WTC11 (cell line): ENCODE results near the gene RTKN. TPM values are rescaled to one million over a fixed set of nuclear protein-coding genes. Genes with fewer than 3 reads are reported as not detected.

ENCODE experiments used
- ATAC-seq: fragments of 200-7000 bp; cut with Tn5 transposase; 2 replicates; pipeline ENCODE4 v1.10.0; 2021; ENCODE audit warnings: mild to moderate bottlenecking, moderate library complexity
- CTCF ChIA-PET: fragments of 300-600 bp; sonication (Branson Sonifier 250); formaldehyde crosslinking; loops from one replicate; lab custom pipeline; 2021; ENCODE audit warnings: antibody characterized with exemption; lab: Charles Lee
- POLR2A ChIA-PET: fragments of 350-600 bp; sonication (Branson Sonifier 250); formaldehyde crosslinking; loops from one replicate; lab custom pipeline; 2021; ENCODE audit warnings: antibody characterized with exemption; lab: Charles Lee
- DNase-seq: peaks from one replicate; pipeline ENCODE4 v3.0.0; 2021; ENCODE audit warnings: low spot score
- H3K27ac Mint-ChIP-seq: 2 replicates; pipeline ENCODE4 v1.8.0; 2021; ENCODE audit warnings: mixed read lengths
- H3K27me3 Mint-ChIP-seq: 2 replicates; pipeline ENCODE4 v1.8.0; 2021; ENCODE audit warnings: low read depth, mild to moderate bottlenecking, moderate library complexity, mixed read lengths
- H3K36me3 Mint-ChIP-seq: 2 replicates; pipeline ENCODE4 v1.8.0; 2021; ENCODE audit warnings: mixed read lengths
- H3K4me1 Mint-ChIP-seq: 2 replicates; pipeline ENCODE4 v1.8.0; 2022; ENCODE audit warnings: mixed read lengths
- H3K4me3 Mint-ChIP-seq: 2 replicates; pipeline ENCODE4 v1.8.0; 2021; ENCODE audit warnings: mild to moderate bottlenecking, moderate library complexity, mixed read lengths
- H3K9me3 Mint-ChIP-seq: 2 replicates; pipeline ENCODE4 v1.8.0; 2021; ENCODE audit warnings: mixed read lengths
- CBFB ChIP-seq: sonication (generic); formaldehyde crosslinking; IDR thresholded peaks from 2 replicates; pipeline ENCODE4 v1.8.1; 2022; ENCODE audit warnings: mild to moderate bottlenecking, low read depth, missing genetic modification reagents
- ELF4 ChIP-seq: sonication (generic); formaldehyde crosslinking; IDR thresholded peaks from 2 replicates; pipeline ENCODE4 v1.8.1; 2022; ENCODE audit warnings: low read depth, mild to moderate bottlenecking, moderate library complexity, missing genetic modification reagents
- FOXP1 ChIP-seq: sonication (generic); formaldehyde crosslinking; IDR thresholded peaks from 2 replicates; pipeline ENCODE4 v1.8.0; 2022; ENCODE audit warnings: missing genetic modification reagents, mild to moderate bottlenecking, moderate library complexity, borderline replicate concordance
- GABPB1 ChIP-seq: sonication (generic); formaldehyde crosslinking; IDR thresholded peaks from 2 replicates; pipeline ENCODE4 v1.8.1; 2023; ENCODE audit warnings: mild to moderate bottlenecking, missing genetic modification reagents
- JAZF1 ChIP-seq: fragments of 250-450 bp; sonication (Bioruptor Pico); IDR thresholded peaks from 2 replicates; pipeline ENCODE4 v1.9.0; 2021; ENCODE audit warnings: moderate library complexity, mild to moderate bottlenecking, inconsistent platforms
- JUN ChIP-seq: sonication (generic); formaldehyde crosslinking; IDR thresholded peaks from 2 replicates; pipeline ENCODE4 v1.8.0; 2023; ENCODE audit warnings: mild to moderate bottlenecking, missing genetic modification reagents
- MYBL2 ChIP-seq: sonication (generic); formaldehyde crosslinking; IDR thresholded peaks from 2 replicates; pipeline ENCODE4 v1.8.1; 2023; ENCODE audit warnings: mild to moderate bottlenecking, moderate library complexity, missing genetic modification reagents
- NR2C2 ChIP-seq: sonication (generic); formaldehyde crosslinking; IDR thresholded peaks from 2 replicates; pipeline ENCODE4 v1.8.0; 2022; ENCODE audit warnings: mild to moderate bottlenecking, missing genetic modification reagents
- SMAD3 ChIP-seq: sonication (generic); formaldehyde crosslinking; IDR thresholded peaks from 2 replicates; pipeline ENCODE4 v1.8.0; 2022; ENCODE audit warnings: missing genetic modification reagents, mild to moderate bottlenecking, borderline replicate concordance
- ZNF121 ChIP-seq: sonication (generic); formaldehyde crosslinking; IDR thresholded peaks from 2 replicates; pipeline ENCODE4 v1.8.0; 2023; ENCODE audit warnings: missing genetic modification reagents
- ZNF396 ChIP-seq: fragments of 250-450 bp; sonication (Bioruptor Pico); IDR thresholded peaks from 2 replicates; pipeline ENCODE4 v1.8.0; 2021; ENCODE audit warnings: mild to moderate bottlenecking, moderate library complexity, borderline replicate concordance
- ZNF423 ChIP-seq: fragments of 250-450 bp; sonication (Bioruptor Pico); IDR thresholded peaks from 2 replicates; pipeline ENCODE4 v2.1.2; 2022; ENCODE audit warnings: mild to moderate bottlenecking, moderate library complexity
- total RNA-seq: library from RNA; stranded (reverse); gene quantifications from 3 replicates; pipeline ENCODE4 v1.2.3, GENCODE V29; 2021
- TF ChIP-seq, protein P1 (sequence below): sonication (generic); formaldehyde crosslinking; IDR thresholded peaks from 2 replicates; pipeline ENCODE4 v1.8.0; 2022; ENCODE audit warnings: mild to moderate bottlenecking, missing genetic modification reagents
- TF ChIP-seq, protein P2 (sequence below): sonication (generic); formaldehyde crosslinking; IDR thresholded peaks from 2 replicates; pipeline ENCODE4 v1.8.1; 2023; ENCODE audit warnings: mild to moderate bottlenecking, moderate library complexity, missing genetic modification reagents
- TF ChIP-seq, protein P3 (sequence below): sonication (generic); formaldehyde crosslinking; IDR thresholded peaks from 2 replicates; pipeline ENCODE4 v1.8.0; 2022; ENCODE audit warnings: missing genetic modification reagents
- TF ChIP-seq, protein P4 (sequence below): fragments of 250-450 bp; sonication (Bioruptor Pico); IDR thresholded peaks from 2 replicates; pipeline ENCODE4 v1.9.0; 2021; ENCODE audit warnings: mild to moderate bottlenecking

RTKN gene
- total RNA-seq, 1 experiment from 2014 or later, result 80.1 TPM

- ChIA-PET POLR2A (no interaction called here), CTCF (interaction anchor here (0.8 kb wide), 1 partner anchor 29 kb away, joined by 3 read pairs; no protein-coding TSS in a partner anchor)
- peaks cover 16% of the 10 kb centered on the region; the same call in 1 of the 2 replicates for H3K36me3 Mint-ChIP-seq
- H3K4me1 Mint-ChIP-seq, result peaks cover 34% of the 10 kb centered on the region
- peak overlapping the region; percentile 99; the same call in 1 of the 2 replicates for H3K4me3 Mint-ChIP-seq
- ATAC-seq (no peak), DNase-seq (no peak)
- peak overlapping the region; percentile 69 for H3K27ac Mint-ChIP-seq
- no peaks in the 10 kb centered on the region for H3K9me3 Mint-ChIP-seq
- H3K27me3 Mint-ChIP-seq, result peaks cover 3% of the 10 kb centered on the region
- TF ChIP-seq MYBL2 (CRISPR knock-in tag), result no peak
- TF ChIP-seq ZNF423, result no peak
- no peak for TF ChIP-seq JAZF1
- no peak for TF ChIP-seq NR2C2 (CRISPR knock-in tag)
- TF ChIP-seq, protein P1, sequence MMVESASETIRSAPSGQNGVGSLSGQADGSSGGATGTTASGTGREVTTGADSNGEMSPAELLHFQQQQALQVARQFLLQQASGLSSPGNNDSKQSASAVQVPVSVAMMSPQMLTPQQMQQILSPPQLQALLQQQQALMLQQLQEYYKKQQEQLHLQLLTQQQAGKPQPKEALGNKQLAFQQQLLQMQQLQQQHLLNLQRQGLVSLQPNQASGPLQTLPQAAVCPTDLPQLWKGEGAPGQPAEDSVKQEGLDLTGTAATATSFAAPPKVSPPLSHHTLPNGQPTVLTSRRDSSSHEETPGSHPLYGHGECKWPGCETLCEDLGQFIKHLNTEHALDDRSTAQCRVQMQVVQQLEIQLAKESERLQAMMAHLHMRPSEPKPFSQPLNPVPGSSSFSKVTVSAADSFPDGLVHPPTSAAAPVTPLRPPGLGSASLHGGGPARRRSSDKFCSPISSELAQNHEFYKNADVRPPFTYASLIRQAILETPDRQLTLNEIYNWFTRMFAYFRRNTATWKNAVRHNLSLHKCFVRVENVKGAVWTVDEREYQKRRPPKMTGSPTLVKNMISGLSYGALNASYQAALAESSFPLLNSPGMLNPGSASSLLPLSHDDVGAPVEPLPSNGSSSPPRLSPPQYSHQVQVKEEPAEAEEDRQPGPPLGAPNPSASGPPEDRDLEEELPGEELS (CRISPR knock-in tag), result no peak
- TF ChIP-seq ZNF396 (CRISPR knock-in tag), result no peak
- TF ChIP-seq, protein P2, sequence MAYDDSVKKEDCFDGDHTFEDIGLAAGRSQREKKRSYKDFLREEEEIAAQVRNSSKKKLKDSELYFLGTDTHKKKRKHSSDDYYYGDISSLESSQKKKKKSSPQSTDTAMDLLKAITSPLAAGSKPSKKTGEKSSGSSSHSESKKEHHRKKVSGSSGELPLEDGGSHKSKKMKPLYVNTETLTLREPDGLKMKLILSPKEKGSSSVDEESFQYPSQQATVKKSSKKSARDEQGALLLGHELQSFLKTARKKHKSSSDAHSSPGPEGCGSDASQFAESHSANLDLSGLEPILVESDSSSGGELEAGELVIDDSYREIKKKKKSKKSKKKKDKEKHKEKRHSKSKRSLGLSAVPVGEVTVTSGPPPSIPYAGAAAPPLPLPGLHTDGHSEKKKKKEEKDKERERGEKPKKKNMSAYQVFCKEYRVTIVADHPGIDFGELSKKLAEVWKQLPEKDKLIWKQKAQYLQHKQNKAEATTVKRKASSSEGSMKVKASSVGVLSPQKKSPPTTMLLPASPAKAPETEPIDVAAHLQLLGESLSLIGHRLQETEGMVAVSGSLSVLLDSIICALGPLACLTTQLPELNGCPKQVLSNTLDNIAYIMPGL (CRISPR knock-in tag), result no peak
- no peak for TF ChIP-seq JUN (CRISPR knock-in tag)
- TF ChIP-seq FOXP1, result no peak
- TF ChIP-seq ZNF121 (CRISPR knock-in tag), result no peak
- TF ChIP-seq, protein P3, sequence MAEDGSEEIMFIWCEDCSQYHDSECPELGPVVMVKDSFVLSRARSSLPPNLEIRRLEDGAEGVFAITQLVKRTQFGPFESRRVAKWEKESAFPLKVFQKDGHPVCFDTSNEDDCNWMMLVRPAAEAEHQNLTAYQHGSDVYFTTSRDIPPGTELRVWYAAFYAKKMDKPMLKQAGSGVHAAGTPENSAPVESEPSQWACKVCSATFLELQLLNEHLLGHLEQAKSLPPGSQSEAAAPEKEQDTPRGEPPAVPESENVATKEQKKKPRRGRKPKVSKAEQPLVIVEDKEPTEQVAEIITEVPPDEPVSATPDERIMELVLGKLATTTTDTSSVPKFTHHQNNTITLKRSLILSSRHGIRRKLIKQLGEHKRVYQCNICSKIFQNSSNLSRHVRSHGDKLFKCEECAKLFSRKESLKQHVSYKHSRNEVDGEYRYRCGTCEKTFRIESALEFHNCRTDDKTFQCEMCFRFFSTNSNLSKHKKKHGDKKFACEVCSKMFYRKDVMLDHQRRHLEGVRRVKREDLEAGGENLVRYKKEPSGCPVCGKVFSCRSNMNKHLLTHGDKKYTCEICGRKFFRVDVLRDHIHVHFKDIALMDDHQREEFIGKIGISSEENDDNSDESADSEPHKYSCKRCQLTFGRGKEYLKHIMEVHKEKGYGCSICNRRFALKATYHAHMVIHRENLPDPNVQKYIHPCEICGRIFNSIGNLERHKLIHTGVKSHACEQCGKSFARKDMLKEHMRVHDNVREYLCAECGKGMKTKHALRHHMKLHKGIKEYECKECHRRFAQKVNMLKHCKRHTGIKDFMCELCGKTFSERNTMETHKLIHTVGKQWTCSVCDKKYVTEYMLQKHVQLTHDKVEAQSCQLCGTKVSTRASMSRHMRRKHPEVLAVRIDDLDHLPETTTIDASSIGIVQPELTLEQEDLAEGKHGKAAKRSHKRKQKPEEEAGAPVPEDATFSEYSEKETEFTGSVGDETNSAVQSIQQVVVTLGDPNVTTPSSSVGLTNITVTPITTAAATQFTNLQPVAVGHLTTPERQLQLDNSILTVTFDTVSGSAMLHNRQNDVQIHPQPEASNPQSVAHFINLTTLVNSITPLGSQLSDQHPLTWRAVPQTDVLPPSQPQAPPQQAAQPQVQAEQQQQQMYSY (CRISPR knock-in tag), result no peak
- TF ChIP-seq, protein P4, sequence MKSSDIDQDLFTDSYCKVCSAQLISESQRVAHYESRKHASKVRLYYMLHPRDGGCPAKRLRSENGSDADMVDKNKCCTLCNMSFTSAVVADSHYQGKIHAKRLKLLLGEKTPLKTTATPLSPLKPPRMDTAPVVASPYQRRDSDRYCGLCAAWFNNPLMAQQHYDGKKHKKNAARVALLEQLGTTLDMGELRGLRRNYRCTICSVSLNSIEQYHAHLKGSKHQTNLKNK, result no peak
- no peak for TF ChIP-seq SMAD3 (CRISPR knock-in tag)
- no peak for TF ChIP-seq CBFB (CRISPR knock-in tag)
- TF ChIP-seq GABPB1 (CRISPR knock-in tag), result no peak
- TF ChIP-seq, all 79 proteins: peak for 0
Measured at GRCh38 chr2:74438248-74438647, 3.5 kb downstream of the RTKN start.

- H3K4me1 Mint-ChIP-seq, result peaks cover 30% of the 10 kb centered on the region
- ATAC-seq (no peak), DNase-seq (no peak)
- no peaks in the 10 kb centered on the region for H3K9me3 Mint-ChIP-seq
- H3K27ac Mint-ChIP-seq, result peak overlapping the region; percentile 66
- H3K4me3 Mint-ChIP-seq, result peak overlapping the region; percentile 1
- peaks cover 21% of the 10 kb centered on the region for H3K36me3 Mint-ChIP-seq
- POLR2A ChIA-PET, result no interaction called here
- CTCF ChIA-PET, result interaction anchor here (0.9 kb wide), 1 partner anchor 103 kb away, joined by 4 read pairs; no protein-coding TSS in a partner anchor
- H3K27me3 Mint-ChIP-seq, result no peaks in the 10 kb centered on the region; the same call in 1 of the 2 replicates
- no peak for TF ChIP-seq ELF4
- TF ChIP-seq, protein P3 (CRISPR knock-in tag), result peak; percentile 69
Measured at GRCh38 chr2:74436848-74437695, 4.7 kb downstream of the RTKN start.
